Upper lobe of left lung (tissue), 4 donors: Measurements from ENCODE around the gene GEMIN2.

Experiments
- CTCF ChIP-seq, 6 experiments: fragments of 450-650 bp in 4 of 6; fragments of 200-600 bp in 2 of 6; sonication (generic) in 2 of 6; IDR thresholded peaks; one replicate each; pipeline ENCODE4 v1.5.1; 2016 to 2019; ENCODE audit warnings: antibody characterized with exemption in 6 of 6
- EP300 ChIP-seq, 4 donors: sonication (generic); formaldehyde crosslinking; IDR thresholded peaks; one replicate each; pipeline ENCODE4 v1.5.1; 2017; ENCODE audit warnings: antibody characterized with exemption in 4 of 4, control low read depth in 2 of 4
- POLR2A ChIP-seq, 4 donors: fragments of 450-650 bp; IDR thresholded peaks; one replicate each; pipeline ENCODE4 v1.5.1; 2016 to 2017; ENCODE audit warnings: antibody characterized with exemption in 4 of 4, mild to moderate bottlenecking in 2 of 4

- TF ChIP-seq CTCF (IDR thresholded peaks at IDR 0.05), result no peak
- no peak for TF ChIP-seq EP300 (IDR thresholded peaks at IDR 0.05)
- no peak for TF ChIP-seq POLR2A (IDR thresholded peaks at IDR 0.05)
Measured at GRCh38 chr14:39080886-39081285, 33.2 kb upstream of the GEMIN2 start.
